Endometrial microvascular endothelial cells (primary cell): ENCODE data around the gene CENPK. TPM values are rescaled to one million over a fixed set of nuclear protein-coding genes. Genes with fewer than 3 reads are reported as not detected.
"Not testable (repeated sequence)": the region's sequence is repeated elsewhere in the genome, so short reads cannot be mapped to it uniquely, and the experiment has no call there.

Experiments used
- in situ Hi-C: cut with HindIII; loops from 2 replicates; pipeline ENCODE4 v1.10.0; 2017; ENCODE audit warnings: low sequenced_read_pairs, low pct_unique_long_range_greater_than_20kb; ENCODE audit errors: inconsistent ontology term
- total RNA-seq: library from RNA; depleted of rRNA; stranded (reverse); fragments of >200 nt; gene quantifications from one replicate; pipeline ENCODE4 v1.2.3, GENCODE V29; 2015; ENCODE audit errors: inconsistent ontology term

The CENPK gene, protein sequence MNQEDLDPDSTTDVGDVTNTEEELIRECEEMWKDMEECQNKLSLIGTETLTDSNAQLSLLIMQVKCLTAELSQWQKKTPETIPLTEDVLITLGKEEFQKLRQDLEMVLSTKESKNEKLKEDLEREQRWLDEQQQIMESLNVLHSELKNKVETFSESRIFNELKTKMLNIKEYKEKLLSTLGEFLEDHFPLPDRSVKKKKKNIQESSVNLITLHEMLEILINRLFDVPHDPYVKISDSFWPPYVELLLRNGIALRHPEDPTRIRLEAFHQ
- 22.5 TPM for total RNA-seq

- in situ Hi-C loops = no loop called here
Observed at GRCh38 chr5:65562731-65563701, at the start of gene CENPK, which contains the start of gene PPWD1. Gene CENPK, minus strand, starts transcription at chr5:65563168. Its CDS starts 8,261 bp downstream, at chr5:65554907. Gene PPWD1, plus strand, starts transcription at chr5:65563296. Its CDS starts 15 bp downstream, at chr5:65563311.

- in situ Hi-C loops = no loop called here
Observed at GRCh38 chr5:65612298-65612907, 49.4 kb upstream of the CENPK start.

DNA sequence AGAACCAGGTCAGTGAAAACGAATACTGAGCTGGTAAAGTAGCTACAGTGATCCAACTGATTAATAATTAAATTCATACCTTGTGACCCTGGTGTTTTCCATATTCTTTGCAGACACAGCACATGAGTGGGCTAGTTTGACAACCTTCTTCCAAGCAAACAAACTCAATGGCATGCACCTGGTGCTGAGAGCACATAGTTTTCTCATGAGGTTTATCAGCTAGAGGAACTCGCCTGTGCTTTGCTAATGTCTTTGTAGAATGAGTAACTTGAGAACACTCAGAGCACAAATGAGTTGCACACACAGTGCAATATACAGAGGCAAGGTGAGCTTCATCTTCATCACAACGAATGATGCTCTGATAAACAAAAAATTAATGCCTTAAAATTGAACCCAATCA is 48.6 kb upstream of the CENPK start:
- in situ Hi-C loops = no loop called here

GRCh38 chr5:65601761-65602160 is 38.8 kb upstream of the CENPK start:
- in situ Hi-C loops = not testable (repeated sequence)

- in situ Hi-C loops = no loop called here
Observed at GRCh38 chr5:65588694-65589093, 25.7 kb upstream of the CENPK start.

DNA sequence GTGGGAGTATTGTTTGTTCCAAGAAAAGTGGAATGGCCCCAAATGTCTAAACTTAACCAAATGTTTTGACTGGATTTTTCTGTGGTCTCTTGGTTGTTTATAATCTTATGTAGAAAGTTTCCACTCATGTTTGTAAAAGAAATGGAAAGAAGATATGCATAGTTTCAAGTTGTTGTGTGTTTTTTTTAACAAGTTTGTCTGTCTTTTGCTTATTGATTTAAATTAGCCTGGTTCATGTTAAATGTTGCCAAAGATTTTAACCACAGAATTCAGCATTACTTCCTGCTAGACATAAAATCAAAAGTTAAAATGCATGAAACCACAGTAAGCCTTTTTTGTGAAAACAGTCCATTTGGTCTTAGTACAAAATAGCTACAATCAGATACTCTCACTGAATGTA is 14.2 kb upstream of the CENPK start:
- in situ Hi-C loops = no loop called here

GRCh38 chr5:65570598-65571226 is 7.7 kb upstream of the CENPK start:
- in situ Hi-C loops = no loop called here

- in situ Hi-C loops = no loop called here
Observed at GRCh38 chr5:65566505-65566904, 3.5 kb upstream of the CENPK start.

- in situ Hi-C loops = no loop called here
Observed at GRCh38 chr5:65563777-65564176, 809 bp upstream of the CENPK start.

- in situ Hi-C loops = no loop called here
Observed at GRCh38 chr5:65556718-65557117, 6.2 kb downstream of the CENPK start.

GRCh38 chr5:65556181-65556580 is 6.8 kb downstream of the CENPK start:
- in situ Hi-C loops = no loop called here

DNA sequence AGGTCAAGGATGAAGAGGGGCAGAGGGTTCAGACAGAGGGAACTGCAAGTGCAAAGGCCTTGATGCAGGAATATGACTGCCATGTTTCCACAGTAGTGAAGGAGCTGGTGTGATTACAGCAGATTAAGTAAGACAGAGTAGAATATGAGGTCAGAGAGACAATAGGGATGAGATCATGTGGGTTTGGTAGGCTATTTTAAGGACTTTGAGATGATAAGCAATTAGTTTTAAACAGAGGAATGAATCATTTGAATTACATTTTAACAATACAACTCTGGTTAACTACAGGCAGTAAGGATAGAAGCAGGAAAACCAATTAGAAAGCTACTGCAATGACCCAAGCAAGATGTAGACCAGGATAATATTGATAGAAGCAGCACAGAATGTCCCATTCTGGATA is 7.7 kb downstream of the CENPK start:
- in situ Hi-C loops = no loop called here

DNA sequence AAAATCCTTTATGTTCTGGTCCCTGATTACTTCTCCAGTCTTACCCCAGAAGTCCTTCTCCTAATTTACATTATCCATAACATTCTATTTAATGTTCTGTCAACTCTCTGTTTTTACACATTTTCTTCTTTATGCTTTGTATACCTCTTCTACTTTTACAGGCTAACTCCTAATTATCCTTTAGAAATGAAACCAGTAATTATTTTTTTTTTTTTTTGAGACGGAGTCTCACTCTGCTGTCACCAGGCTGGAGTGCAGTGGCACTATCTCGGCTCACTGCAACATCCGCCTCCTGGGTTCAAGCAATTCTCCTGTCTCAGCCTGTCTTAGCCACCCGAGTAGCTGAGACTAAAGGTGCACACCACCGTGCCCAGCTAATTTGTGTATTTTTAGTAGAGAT is 9.0 kb downstream of the CENPK start:
- in situ Hi-C loops = no loop called here

GRCh38 chr5:65548281-65548680 is 14.7 kb downstream of the CENPK start:
- in situ Hi-C loops = no loop called here

- in situ Hi-C loops = no loop called here
Observed at GRCh38 chr5:65546141-65546540, 16.8 kb downstream of the CENPK start.

DNA sequence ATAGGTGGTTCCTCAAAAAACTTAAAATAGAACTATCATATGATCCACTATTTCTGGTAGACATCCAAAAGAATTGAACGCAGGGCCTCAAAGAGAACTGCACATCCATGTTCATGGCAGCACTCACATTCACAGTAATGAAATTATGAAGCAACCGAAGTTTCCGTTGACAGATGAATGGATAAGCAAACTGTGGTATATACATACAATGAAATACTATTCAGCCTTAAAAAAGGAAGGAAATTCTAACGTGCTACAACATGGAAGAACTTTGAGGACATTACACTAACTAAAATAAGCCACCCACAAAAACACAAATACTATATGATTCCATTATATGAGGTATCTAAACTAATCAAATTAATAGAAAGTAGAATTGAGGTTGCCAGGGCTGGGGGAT is 18.5 kb downstream of the CENPK start:
- in situ Hi-C loops = no loop called here

DNA sequence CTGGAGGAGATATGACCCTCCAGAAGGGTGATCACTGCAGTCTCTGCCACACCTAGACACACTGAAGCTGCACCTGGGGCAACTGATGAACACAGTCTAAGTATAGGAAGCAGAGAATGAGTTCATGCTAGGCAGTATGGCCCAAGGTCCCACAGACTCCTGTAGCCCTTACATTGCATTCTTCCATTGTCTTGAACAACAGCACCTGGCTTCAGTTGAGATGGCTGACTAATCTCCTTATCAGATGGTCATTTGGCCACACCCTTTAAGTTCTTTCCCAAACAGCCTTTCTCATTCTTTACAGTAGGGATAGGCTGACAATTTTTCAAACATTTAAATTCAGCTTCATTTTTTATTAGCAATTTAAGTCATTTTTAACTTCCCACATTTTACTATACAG is 23.1 kb downstream of the CENPK start:
- in situ Hi-C loops = no loop called here

DNA sequence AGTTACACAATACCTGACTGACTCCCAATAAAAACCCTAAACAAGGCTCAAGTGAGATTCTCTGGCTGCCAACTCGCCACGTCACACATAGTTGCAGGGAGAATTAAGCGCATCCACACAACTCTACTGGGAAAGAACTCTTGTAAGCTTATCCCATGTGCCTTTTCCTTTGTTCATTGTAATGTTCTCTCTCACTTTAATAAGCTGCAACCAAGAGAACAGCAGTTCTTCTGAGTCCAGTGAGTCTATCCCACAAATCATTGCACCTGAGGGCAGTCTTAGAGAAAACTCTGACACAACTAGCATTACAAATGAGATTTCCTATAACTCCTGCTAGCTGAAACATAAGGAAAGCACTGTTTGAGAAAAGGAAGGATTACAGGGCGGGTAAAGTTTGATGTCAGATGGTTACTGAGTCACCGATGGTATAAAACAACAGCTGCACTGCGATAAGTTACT is 27.4 kb downstream of the CENPK start:
- in situ Hi-C loops = no loop called here

DNA sequence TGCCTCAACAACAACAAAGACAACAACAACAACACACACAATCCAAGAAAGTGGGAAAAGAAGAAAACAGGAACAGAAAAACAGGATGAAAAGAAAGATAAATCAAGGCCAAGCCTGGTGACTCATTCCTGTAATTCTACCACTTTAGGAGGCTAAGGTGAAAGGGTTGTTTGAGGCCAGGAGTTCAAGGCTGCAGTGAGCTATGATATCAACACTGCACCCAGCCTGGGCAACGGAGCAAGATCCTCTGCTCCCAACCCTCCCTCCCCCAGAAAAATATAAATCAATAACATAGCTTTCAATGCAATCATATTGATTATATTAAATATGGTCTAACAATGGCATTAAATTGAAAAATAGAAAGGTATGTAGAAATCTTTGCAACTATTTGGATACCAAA is 32.1 kb downstream of the CENPK start:
- in situ Hi-C loops = no loop called here
